Right atrium auricular region (tissue), 2 donors: ENCODE data around the gene MARK2. TPM values are rescaled to one million over a fixed set of nuclear protein-coding genes. Genes with fewer than 3 reads are reported as not detected.

ENCODE experiments used
- DNase-seq: peaks from one replicate; pipeline ENCODE4 v3.0.0-alpha.2; 2019; ENCODE audit warnings: low spot score
- H3K27ac ChIP-seq, 2 donors: fragments of 200-600 bp; sonication (generic); 1 replicate in 1 of 2; 2 replicates in 1 of 2; pipeline ENCODE4 v1.5.1; 2016 to 2019
- H3K27me3 ChIP-seq, 2 donors: fragments of 200-600 bp; sonication (generic); one replicate each; pipeline versions ENCODE4 v1.5.1 to v1.6.0; 2017 to 2019
- H3K36me3 ChIP-seq: fragments of 200-600 bp; sonication (generic); one replicate; pipeline ENCODE4 v1.5.1; 2016
- H3K4me1 ChIP-seq, 2 donors: fragments of 200-600 bp; sonication (generic); one replicate each; pipeline versions ENCODE4 v1.5.1 to v1.6.0; 2017 to 2019
- H3K4me3 ChIP-seq, 2 donors: fragments of 200-600 bp; sonication (generic); 1 replicate in 1 of 2; 2 replicates in 1 of 2; pipeline ENCODE4 v1.5.1; 2017 to 2019; ENCODE audit warnings: mild to moderate bottlenecking in 1 of 2, moderate library complexity in 1 of 2
- H3K9me3 ChIP-seq, 2 donors: fragments of 200-600 bp; sonication (generic); one replicate each; pipeline ENCODE4 v1.5.1; 2019
- total RNA-seq, 2 donors: library from RNA; depleted of rRNA; stranded (reverse); fragments of >200 nt; gene quantifications; one replicate each; pipeline ENCODE4 v1.1.0, GENCODE V29; 2016
- TF ChIP-seq, protein P1 (sequence below), 2 donors: fragments of 200-600 bp; sonication (generic); IDR thresholded peaks; one replicate each; pipeline ENCODE4 v1.5.1; 2019; ENCODE audit warnings: antibody characterized with exemption in 2 of 2

MARK2 gene
- total RNA-seq, 2 donors from 2014 or later: 29.3 to 31.5 TPM

DNA sequence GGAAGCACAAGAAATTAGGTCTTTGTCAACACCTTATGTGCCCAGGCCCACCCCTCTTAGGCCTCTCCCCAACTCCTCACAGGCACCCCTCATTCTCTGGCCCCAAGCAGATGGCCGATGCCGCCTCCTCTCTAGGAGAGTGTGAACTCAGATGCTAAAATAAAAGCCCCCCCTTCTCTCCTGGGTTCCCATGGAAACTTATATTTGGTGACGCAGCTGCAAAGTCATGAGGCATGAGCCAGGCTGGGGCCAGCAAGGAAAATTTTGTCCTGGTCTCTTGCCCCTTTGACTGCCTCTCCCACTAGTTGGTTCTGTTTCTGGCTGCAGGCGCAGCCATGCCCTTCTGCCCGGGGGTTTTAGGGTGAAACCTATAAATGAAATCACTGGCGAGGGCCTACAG is 66.3 kb downstream of the MARK2 start:
- H3K27me3 ChIP-seq: no peaks in the 10 kb centered on the region
- H3K4me3 ChIP-seq: no peak overlapping the region

DNA sequence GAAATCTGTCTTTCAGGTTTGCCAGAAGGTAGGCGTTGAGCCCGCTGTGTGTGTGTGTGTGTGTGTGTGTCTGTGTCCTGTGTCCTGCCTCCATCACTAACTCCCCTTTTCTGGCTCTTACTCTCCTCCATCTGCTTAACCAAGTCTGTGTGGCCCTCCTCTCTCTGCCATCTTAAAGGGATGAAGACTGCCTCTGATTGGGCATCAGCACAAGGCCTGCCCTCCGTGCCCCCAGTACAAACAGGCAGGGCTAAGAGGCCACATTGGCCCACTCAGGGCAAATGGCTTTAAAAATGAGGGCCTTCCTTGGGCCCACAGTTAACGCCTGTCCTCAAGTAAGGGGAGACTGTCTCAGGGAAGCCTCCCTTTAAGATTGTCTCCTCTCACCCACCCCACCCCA is 67.2 kb downstream of the MARK2 start:
- Histone ChIP-seq H3K27me3 (no peaks in the 10 kb centered on the region), H3K36me3 (peaks cover 71% of the 10 kb centered on the region), H3K27ac (no peak overlapping the region), H3K4me1 (peaks cover 0 to 35% of the 10 kb centered on the region in 2 donors), H3K4me3 (no peak overlapping the region), H3K9me3 (no peaks in the 10 kb centered on the region)
- no peak for DNase-seq
- TF ChIP-seq, protein P1, sequence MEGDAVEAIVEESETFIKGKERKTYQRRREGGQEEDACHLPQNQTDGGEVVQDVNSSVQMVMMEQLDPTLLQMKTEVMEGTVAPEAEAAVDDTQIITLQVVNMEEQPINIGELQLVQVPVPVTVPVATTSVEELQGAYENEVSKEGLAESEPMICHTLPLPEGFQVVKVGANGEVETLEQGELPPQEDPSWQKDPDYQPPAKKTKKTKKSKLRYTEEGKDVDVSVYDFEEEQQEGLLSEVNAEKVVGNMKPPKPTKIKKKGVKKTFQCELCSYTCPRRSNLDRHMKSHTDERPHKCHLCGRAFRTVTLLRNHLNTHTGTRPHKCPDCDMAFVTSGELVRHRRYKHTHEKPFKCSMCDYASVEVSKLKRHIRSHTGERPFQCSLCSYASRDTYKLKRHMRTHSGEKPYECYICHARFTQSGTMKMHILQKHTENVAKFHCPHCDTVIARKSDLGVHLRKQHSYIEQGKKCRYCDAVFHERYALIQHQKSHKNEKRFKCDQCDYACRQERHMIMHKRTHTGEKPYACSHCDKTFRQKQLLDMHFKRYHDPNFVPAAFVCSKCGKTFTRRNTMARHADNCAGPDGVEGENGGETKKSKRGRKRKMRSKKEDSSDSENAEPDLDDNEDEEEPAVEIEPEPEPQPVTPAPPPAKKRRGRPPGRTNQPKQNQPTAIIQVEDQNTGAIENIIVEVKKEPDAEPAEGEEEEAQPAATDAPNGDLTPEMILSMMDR (IDR thresholded peaks at IDR 0.05): no peak

More for the DNA sequence above, 66.3 kb downstream of the MARK2 start:
- TF ChIP-seq, protein P1 (IDR thresholded peaks at IDR 0.05): no peak
- Histone ChIP-seq H3K9me3 (no peaks in the 10 kb centered on the region), H3K36me3 (peaks cover 80% of the 10 kb centered on the region), H3K27ac (no peak overlapping the region), H3K4me1 (peaks cover 0 to 35% of the 10 kb centered on the region in 2 donors)
- no peak for DNase-seq

DNA sequence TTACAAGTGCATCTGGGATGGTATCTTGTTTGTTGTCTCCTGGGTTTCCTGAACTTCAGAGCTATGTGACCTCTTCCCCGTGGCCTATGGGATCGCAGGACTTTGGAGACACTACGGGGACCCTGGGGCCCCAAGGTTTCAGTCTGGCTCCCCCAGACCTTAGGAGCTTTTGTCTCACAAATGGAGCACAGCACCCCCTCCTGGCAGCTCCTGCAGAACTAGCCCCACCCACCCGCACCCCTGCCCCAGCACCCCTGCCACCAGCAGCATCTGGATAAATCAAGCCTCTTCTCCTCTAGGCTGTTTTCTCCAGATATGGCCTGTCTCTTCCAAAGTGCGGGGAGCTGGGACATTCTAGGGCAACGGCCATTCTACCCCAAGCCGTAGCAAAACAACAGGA is 67.7 kb downstream of the MARK2 start:
- H3K4me1 ChIP-seq: peaks cover 0 to 35% of the 10 kb centered on the region in 2 donors

DNA sequence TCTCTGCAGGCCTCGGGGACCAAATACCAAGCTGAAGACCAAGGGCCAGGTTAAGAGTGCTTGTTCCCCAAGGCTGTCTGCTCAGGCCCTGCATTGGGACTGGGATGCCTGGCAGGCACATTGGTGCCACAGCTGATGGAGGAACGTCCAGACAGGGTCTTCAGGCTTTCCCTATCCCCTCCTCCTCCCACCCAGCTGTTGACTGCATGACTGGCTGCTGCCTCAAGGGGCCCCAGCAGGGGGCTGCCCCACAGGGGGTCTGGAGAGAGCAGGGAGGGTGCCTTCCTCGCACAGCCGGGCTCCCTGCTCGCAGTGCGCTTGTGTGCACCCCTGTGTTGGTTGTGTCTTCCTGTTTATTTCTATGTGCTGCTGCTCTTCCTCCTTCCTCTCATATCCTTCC is 68.2 kb downstream of the MARK2 start:
- Histone ChIP-seq H3K4me1 (peaks cover 0 to 35% of the 10 kb centered on the region in 2 donors), H3K36me3 (peaks cover 61% of the 10 kb centered on the region)
- TF ChIP-seq, protein P1 (IDR thresholded peaks at IDR 0.05): no peak

More for the DNA sequence above, 67.7 kb downstream of the MARK2 start:
- DNase-seq: no peak
- H3K27me3 ChIP-seq: no peaks in the 10 kb centered on the region
- H3K36me3 ChIP-seq: peaks cover 66% of the 10 kb centered on the region
- H3K9me3 ChIP-seq: no peaks in the 10 kb centered on the region
- no peak overlapping the region for H3K4me3 ChIP-seq
- no peak overlapping the region for H3K27ac ChIP-seq
- TF ChIP-seq, protein P1 (IDR thresholded peaks at IDR 0.05): peak in 1 of 2 donors; percentile 44

DNA sequence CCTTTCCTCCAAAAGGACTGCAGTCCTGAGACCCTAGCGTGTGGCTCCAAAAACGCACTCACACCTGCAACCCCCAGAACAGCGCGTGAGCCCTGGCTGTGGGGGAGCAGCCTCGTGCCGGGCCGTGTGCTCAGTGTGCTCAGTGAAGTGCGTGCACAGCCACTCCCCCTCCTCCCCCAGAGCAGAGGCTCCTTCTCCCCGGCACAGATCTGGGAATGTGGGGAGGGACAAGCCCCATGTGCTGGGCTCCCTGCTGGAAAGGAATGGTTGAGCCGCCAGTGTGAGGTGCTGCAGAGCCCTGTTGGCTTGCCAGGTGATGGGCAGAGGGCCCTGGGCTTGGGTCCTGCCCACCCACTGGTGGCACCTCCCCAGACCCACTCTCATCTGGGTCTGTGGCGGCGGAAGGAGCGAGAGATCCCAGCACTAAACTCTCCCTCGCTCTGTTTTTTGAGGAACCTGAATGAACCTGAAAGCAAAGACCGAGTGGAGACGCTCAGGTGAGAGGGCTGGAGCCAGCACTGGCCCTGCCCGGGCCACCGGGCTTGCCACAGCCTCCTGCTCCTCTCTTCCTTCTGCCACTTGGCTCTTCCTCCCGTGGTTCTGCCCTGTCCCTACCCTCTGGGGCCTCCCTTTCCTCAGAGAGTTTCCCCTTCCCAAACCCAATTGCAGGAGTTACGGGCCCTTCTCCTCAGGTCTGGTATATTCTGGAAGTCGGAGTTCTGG is 69.1 kb downstream of the MARK2 start:
- Histone ChIP-seq H3K27ac (peak overlapping the region in 1 of 2 donors; percentile 23), H3K36me3 (peaks cover 52% of the 10 kb centered on the region), H3K27me3 (no peaks in the 10 kb centered on the region), H3K4me3 (no peak overlapping the region), H3K4me1 (peaks cover 0 to 35% of the 10 kb centered on the region in 2 donors), H3K9me3 (no peaks in the 10 kb centered on the region)
- TF ChIP-seq, protein P1 (IDR thresholded peaks at IDR 0.05): no peak
- no peak for DNase-seq

More for the DNA sequence above, 68.2 kb downstream of the MARK2 start:
- Histone ChIP-seq H3K4me3 (no peak overlapping the region), H3K27ac (no peak overlapping the region), H3K9me3 (no peaks in the 10 kb centered on the region), H3K27me3 (no peaks in the 10 kb centered on the region)
- no peak for DNase-seq
